Pulmonary artery endothelial cell (primary cell): Measurements from ENCODE around the gene FBXO39. TPM values are rescaled to one million over a fixed set of nuclear protein-coding genes. Genes with fewer than 3 reads are reported as not detected.
A peak's percentile ranks its signal among the peaks of the same experiment; 100 is the strongest.
"Not testable (repeated sequence)": the region's sequence is repeated elsewhere in the genome, so short reads cannot be mapped to it uniquely, and the experiment has no call there.

Source experiments
- DNase-seq: peaks from one replicate; pipeline ENCODE4 v3.0.0-alpha.2; 2011; ENCODE audit warnings: low read depth, low spot score
- total RNA-seq: library from RNA; depleted of rRNA; stranded (reverse); fragments of >200 nt; gene quantifications from 2 replicates; pipeline ENCODE4 v1.2.3, GENCODE V29; 2014

The FBXO39 gene
- total RNA-seq, result 0.28 and 1.4 TPM in 2 replicates

- DNase-seq, result no peak
Observed at GRCh38 chr17:6775871-6776405, at the start of gene FBXO39. Gene FBXO39, plus strand, starts transcription at chr17:6776215. Its CDS starts 3,654 bp downstream, at chr17:6779869.

GRCh38 chr17:6729531-6729930 is 46.5 kb upstream of the FBXO39 start:
- no peak for DNase-seq

GRCh38 chr17:6746665-6747064 is 29.4 kb upstream of the FBXO39 start:
- not testable (repeated sequence) for DNase-seq

- no peak for DNase-seq
Observed at GRCh38 chr17:6748617-6749016, 27.4 kb upstream of the FBXO39 start.

GRCh38 chr17:6749519-6749918 is 26.5 kb upstream of the FBXO39 start:
- DNase-seq, result no peak

GRCh38 chr17:6752068-6752909 is 23.7 kb upstream of the FBXO39 start:
- peak; percentile 84 for DNase-seq

GRCh38 chr17:6753006-6753445 is 23.0 kb upstream of the FBXO39 start:
- peak; percentile 75 for DNase-seq

- no peak for DNase-seq
Observed at GRCh38 chr17:6753546-6753945, 22.5 kb upstream of the FBXO39 start.

- no peak for DNase-seq
Observed at GRCh38 chr17:6755281-6755680, 20.7 kb upstream of the FBXO39 start.

- no peak for DNase-seq
Observed at GRCh38 chr17:6755731-6756184, 20.3 kb upstream of the FBXO39 start, which contains the start of gene XAF1. Gene XAF1, plus strand, starts transcription at chr17:6756046. Its CDS starts 33 bp downstream, at chr17:6756079.

GRCh38 chr17:6756425-6757031 is 19.5 kb upstream of the FBXO39 start:
- DNase-seq, result no peak

- no peak for DNase-seq
Observed at GRCh38 chr17:6757747-6758146, 18.3 kb upstream of the FBXO39 start.

- no peak for DNase-seq
Observed at GRCh38 chr17:6761779-6762178, 14.2 kb upstream of the FBXO39 start.

GRCh38 chr17:6768447-6768846 is 7.6 kb upstream of the FBXO39 start:
- no peak for DNase-seq

GRCh38 chr17:6772016-6772415 is 4.0 kb upstream of the FBXO39 start:
- DNase-seq, result no peak

- not testable (repeated sequence) for DNase-seq
Observed at GRCh38 chr17:6774906-6775305, 1.1 kb upstream of the FBXO39 start.

GRCh38 chr17:6779411-6779810 is 3.4 kb downstream of the FBXO39 start:
- DNase-seq, result no peak

- DNase-seq, result no peak
Observed at GRCh38 chr17:6780001-6780400, 4.0 kb downstream of the FBXO39 start.

- DNase-seq, result no peak
Observed at GRCh38 chr17:6780886-6781285, 4.9 kb downstream of the FBXO39 start.

GRCh38 chr17:6782244-6782643 is 6.2 kb downstream of the FBXO39 start:
- DNase-seq, result no peak

GRCh38 chr17:6786618-6787017 is 10.6 kb downstream of the FBXO39 start:
- peak; percentile 45 for DNase-seq

- DNase-seq, result no peak
Observed at GRCh38 chr17:6787081-6787693, 11.2 kb downstream of the FBXO39 start.
